ENCODE measurements around the gene LIMD2.

LIMD2 gene

DNA sequence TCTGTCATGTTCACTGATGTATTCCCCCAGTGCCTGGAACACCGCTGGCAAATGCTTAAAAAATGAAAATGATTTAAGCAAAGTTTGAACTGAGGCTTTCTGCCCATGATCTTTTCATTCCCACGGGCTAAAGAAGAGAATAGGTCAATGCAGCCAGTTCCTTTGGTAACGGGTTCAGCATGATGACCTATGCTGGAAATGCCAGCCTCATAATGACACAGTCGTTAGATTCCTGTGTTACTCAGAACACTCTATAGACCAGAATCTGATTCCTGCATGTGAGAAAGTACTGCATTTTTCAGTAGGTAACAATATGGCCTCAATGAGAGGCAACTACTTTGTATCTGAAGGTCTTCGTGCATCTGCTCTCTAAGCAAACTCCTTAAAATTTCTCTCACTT is 19.1 kb upstream of the LIMD2 start:
- H3K4me3 ChIP-seq (replicated peaks; ENCODE audit: low read depth, low read length): no peak overlapping the region
- TF ChIP-seq, protein P1, sequence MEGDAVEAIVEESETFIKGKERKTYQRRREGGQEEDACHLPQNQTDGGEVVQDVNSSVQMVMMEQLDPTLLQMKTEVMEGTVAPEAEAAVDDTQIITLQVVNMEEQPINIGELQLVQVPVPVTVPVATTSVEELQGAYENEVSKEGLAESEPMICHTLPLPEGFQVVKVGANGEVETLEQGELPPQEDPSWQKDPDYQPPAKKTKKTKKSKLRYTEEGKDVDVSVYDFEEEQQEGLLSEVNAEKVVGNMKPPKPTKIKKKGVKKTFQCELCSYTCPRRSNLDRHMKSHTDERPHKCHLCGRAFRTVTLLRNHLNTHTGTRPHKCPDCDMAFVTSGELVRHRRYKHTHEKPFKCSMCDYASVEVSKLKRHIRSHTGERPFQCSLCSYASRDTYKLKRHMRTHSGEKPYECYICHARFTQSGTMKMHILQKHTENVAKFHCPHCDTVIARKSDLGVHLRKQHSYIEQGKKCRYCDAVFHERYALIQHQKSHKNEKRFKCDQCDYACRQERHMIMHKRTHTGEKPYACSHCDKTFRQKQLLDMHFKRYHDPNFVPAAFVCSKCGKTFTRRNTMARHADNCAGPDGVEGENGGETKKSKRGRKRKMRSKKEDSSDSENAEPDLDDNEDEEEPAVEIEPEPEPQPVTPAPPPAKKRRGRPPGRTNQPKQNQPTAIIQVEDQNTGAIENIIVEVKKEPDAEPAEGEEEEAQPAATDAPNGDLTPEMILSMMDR (IDR thresholded peaks at IDR 0.05; ENCODE audit: low read depth, low read length, missing control alignments): no peak
- no peak for DNase-seq (ENCODE audit: extremely low read depth, low read depth)

DNA sequence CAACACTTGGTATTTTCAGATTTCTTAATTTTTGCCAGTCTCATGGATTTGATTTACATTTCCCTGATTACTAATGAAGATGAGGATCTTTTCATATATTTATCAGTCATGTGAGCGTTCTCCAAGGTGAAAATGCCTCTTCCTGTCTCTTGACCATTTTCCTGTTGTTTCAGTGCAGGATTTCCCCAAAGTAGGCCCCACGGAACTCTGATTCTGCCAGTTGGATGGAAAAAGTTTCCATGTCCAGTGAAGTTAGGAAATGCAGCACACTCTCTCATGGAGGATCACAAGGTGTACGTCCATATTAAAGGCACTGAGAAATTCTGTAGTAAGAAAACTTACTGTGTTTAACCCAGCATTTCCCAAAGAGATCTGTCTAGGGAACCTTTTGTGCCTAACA is 16.5 kb upstream of the LIMD2 start:
- no peak for DNase-seq (ENCODE audit: extremely low read depth, low read depth)
- no peak overlapping the region for H3K4me3 ChIP-seq (replicated peaks; ENCODE audit: low read depth, low read length)
- TF ChIP-seq, protein P1 (IDR thresholded peaks at IDR 0.05; ENCODE audit: low read depth, low read length, missing control alignments): no peak

GRCh38 chr17:63714550-63715277 is 14.8 kb upstream of the LIMD2 start:
- no peak for DNase-seq (ENCODE audit: extremely low read depth, low read depth)
- TF ChIP-seq, protein P1 (IDR thresholded peaks at IDR 0.05; ENCODE audit: low read depth, low read length, missing control alignments): no peak
- no peak overlapping the region for H3K4me3 ChIP-seq (replicated peaks; ENCODE audit: low read depth, low read length)

DNA sequence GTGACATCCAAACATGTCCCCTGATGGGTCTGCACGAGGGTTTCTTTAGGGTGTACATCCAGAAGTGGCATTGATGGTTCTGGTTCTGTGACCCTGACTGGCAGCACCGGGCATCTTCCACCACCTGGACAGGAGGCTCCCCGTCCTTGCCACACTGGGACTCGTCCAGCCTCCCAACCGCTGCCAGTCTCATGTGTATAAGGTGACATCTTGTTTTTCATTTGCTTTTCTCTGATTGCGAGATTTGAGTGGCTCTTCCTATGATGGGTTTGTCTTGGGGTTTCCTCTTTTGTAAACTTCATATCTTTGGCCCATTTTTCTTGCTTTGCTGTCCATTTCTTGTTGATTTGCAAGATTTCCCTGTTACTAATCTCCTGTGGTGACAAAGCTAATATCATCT is 9.2 kb upstream of the LIMD2 start:
- no peak overlapping the region for H3K4me3 ChIP-seq (replicated peaks; ENCODE audit: low read depth, low read length)
- TF ChIP-seq, protein P1 (IDR thresholded peaks at IDR 0.05; ENCODE audit: low read depth, low read length, missing control alignments): no peak
- DNase-seq (ENCODE audit: extremely low read depth, low read depth): no peak

DNA sequence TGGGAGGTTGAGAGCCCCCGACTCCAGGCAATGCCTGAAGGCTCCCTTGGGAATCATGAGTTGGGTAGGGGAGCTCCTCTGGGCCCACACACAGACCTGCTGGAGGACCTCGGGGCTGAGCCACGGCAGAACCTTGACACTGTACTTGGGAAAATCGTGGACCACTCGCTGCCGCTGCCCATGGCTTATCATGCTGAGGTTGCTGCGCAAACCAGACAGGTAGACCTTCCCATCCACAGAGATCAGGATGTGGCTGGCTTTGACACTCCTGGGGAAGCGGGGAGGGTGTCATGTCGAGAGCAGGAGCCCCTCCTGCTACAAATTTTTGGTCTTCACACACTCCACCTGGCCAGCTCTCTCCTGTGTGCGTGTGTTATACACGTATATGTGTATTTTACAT is 7.2 kb upstream of the LIMD2 start:
- no peak for DNase-seq (ENCODE audit: extremely low read depth, low read depth)
- TF ChIP-seq, protein P1 (IDR thresholded peaks at IDR 0.05; ENCODE audit: low read depth, low read length, missing control alignments): no peak
- no peak overlapping the region for H3K4me3 ChIP-seq (replicated peaks; ENCODE audit: low read depth, low read length)

DNA sequence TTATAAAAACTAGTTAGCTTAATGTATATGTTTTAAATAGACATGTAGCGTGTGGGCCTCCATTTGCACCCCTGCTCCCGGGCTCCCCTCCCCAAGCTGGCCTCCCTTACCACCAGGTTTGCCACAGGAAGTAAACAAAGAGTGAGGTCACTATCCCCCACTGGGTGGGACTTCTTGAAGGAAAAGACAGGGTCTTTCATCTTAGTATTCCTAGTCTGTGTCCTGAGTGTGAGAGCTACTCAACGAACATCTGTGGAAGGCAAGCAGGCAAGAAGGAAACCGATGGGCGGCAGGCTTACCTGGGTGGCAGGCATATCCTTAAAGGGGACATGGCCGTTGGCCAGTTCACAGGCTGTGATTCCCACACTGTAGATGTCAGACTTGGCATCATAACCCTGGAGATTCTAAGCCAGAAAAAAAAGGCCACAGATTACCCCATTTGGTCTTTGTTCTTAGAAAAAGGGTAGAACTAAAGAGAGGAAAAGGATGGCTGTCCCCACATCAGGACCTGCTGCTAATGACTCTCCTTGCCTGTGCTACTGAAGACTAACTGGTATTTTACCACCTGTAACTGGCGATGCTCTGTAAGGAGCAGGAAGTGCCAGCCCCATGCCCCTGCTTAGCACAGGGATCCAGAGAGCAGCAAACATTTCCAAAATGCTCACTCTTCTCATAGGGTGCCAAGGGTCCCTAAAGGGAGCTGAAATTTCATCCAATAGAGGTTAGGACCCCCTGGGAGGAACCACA is 6.6 kb upstream of the LIMD2 start:
- H3K4me3 ChIP-seq (replicated peaks; ENCODE audit: low read depth, low read length): no peak overlapping the region
- TF ChIP-seq, protein P1 (IDR thresholded peaks at IDR 0.05; ENCODE audit: low read depth, low read length, missing control alignments): no peak
- no peak for DNase-seq (ENCODE audit: extremely low read depth, low read depth)

Measured in HFF-Myc (cell line).